ENCODE measurements around the gene ACSM3. TPM values are rescaled to one million over a fixed set of nuclear protein-coding genes. Genes with fewer than 3 reads are reported as not detected.

ACSM3 gene
- total and polyA plus RNA-seq, 4 donors: 29.2 to 71.8 (median 50.3) TPM

DNA sequence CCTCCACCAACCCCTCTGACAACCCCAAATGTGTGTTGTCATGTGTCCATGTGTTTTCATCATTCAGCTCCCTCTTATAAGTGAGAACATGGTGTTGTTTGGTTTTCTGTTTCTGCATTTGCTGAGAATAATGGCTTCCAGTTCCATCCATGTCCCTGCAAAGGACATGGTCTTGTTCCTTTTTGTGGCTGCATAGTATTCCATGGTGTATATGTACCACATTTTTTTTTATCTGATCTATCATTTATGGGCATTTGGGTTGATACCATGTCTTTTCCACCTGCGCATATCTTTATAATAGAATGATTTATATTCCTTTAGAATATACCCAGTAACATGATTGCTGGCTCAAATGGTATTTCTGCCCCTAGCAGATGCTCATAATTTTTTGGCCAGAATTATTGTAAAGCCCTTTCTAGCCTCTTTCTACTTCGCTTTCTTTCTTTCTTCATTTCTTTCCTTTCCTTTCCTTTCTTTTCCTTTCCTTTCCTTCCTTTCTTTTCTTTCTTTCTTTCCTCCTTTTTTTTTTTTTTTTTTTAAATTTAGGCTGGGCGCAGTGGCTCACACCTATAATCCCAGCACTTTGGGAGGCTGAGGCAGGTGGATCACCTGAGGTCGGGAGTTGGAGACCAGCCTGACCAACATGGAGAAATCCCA is 55.2 kb downstream of the ACSM3 start:
- DNase-seq (ENCODE audit: low spot score): no peak
- Histone ChIP-seq H3K36me3 (ENCODE audit: control insufficient read depth in 4 of 4, insufficient read depth in 3 of 4, low read depth in 1 of 4, low read length in 3 of 4) (no peaks in the 10 kb centered on the region), H3K9ac (ENCODE audit: low read depth in 1 of 2, low read length in 2 of 2) (no peak overlapping the region), H3K4me3 (ENCODE audit: low read depth in 1 of 3, low read length in 3 of 3) (no peak overlapping the region), H3K27me3 (ENCODE audit: control insufficient read depth in 4 of 4, insufficient read depth in 4 of 4, low read length in 3 of 4) (no peaks in the 10 kb centered on the region), H3K27ac (ENCODE audit: low read depth in 1 of 2, low read length in 2 of 2) (no peak overlapping the region), H3K9me3 (ENCODE audit: control insufficient read depth in 4 of 4, low read length in 3 of 4) (no peaks in the 10 kb centered on the region), H3K4me1 (ENCODE audit: control insufficient read depth in 4 of 4, insufficient read depth in 4 of 4, low read length in 3 of 4) (no peaks in the 10 kb centered on the region)
- 98% methylated on average over 4 of the region's 4 CpGs for WGBS
- no peak for TF ChIP-seq FOXA2 (IDR thresholded peaks at IDR 0.05)
- no peak for TF ChIP-seq GABPA (IDR thresholded peaks at IDR 0.05 in 1 of 2, conservative IDR thresholded peaks at IDR 0.05 in 1 of 2)
- TF ChIP-seq, protein P1, sequence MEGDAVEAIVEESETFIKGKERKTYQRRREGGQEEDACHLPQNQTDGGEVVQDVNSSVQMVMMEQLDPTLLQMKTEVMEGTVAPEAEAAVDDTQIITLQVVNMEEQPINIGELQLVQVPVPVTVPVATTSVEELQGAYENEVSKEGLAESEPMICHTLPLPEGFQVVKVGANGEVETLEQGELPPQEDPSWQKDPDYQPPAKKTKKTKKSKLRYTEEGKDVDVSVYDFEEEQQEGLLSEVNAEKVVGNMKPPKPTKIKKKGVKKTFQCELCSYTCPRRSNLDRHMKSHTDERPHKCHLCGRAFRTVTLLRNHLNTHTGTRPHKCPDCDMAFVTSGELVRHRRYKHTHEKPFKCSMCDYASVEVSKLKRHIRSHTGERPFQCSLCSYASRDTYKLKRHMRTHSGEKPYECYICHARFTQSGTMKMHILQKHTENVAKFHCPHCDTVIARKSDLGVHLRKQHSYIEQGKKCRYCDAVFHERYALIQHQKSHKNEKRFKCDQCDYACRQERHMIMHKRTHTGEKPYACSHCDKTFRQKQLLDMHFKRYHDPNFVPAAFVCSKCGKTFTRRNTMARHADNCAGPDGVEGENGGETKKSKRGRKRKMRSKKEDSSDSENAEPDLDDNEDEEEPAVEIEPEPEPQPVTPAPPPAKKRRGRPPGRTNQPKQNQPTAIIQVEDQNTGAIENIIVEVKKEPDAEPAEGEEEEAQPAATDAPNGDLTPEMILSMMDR (IDR thresholded peaks at IDR 0.05; ENCODE audit: low read depth, low read length, missing input control): no peak
- no peak for TF ChIP-seq TAF1 (conservative IDR thresholded peaks at IDR 0.05)
- TF ChIP-seq, protein P2, sequence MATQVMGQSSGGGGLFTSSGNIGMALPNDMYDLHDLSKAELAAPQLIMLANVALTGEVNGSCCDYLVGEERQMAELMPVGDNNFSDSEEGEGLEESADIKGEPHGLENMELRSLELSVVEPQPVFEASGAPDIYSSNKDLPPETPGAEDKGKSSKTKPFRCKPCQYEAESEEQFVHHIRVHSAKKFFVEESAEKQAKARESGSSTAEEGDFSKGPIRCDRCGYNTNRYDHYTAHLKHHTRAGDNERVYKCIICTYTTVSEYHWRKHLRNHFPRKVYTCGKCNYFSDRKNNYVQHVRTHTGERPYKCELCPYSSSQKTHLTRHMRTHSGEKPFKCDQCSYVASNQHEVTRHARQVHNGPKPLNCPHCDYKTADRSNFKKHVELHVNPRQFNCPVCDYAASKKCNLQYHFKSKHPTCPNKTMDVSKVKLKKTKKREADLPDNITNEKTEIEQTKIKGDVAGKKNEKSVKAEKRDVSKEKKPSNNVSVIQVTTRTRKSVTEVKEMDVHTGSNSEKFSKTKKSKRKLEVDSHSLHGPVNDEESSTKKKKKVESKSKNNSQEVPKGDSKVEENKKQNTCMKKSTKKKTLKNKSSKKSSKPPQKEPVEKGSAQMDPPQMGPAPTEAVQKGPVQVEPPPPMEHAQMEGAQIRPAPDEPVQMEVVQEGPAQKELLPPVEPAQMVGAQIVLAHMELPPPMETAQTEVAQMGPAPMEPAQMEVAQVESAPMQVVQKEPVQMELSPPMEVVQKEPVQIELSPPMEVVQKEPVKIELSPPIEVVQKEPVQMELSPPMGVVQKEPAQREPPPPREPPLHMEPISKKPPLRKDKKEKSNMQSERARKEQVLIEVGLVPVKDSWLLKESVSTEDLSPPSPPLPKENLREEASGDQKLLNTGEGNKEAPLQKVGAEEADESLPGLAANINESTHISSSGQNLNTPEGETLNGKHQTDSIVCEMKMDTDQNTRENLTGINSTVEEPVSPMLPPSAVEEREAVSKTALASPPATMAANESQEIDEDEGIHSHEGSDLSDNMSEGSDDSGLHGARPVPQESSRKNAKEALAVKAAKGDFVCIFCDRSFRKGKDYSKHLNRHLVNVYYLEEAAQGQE (IDR thresholded peaks at IDR 0.05): no peak
- TF ChIP-seq HNF4A (conservative IDR thresholded peaks at IDR 0.05): no peak

DNA sequence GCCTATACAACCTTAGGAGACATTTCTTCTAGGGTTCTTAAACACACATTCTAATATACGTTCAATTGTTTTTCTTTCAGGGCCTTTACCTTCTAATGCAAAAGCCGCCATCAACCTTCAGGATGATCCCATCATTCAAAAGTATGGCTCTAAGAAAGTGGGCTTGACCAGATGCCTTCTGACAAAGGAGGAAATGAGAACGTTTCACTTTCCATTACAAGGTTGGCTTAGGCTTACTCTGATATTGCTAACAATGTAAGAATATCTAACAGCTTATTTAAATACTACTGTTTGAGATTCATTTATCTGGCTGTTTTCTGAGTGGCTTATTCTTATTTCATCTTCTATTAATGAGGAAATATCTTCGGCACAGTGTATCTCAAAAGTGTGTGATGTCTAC is 57.9 kb downstream of the ACSM3 start:
- no peak for DNase-seq (ENCODE audit: low spot score)
- WGBS: 87% methylated on average over 4 of the region's 4 CpGs
- no peak overlapping the region for H3K9ac ChIP-seq (ENCODE audit: low read depth in 1 of 2, low read length in 2 of 2)
- TF ChIP-seq RXRA (IDR thresholded peaks at IDR 0.05): no peak
- TF ChIP-seq FOXA1 (IDR thresholded peaks at IDR 0.05): no peak
- no peak for TF ChIP-seq EGR1 (IDR thresholded peaks at IDR 0.05; ENCODE audit: low read depth in 2 of 2)
- TF ChIP-seq YY1 (IDR thresholded peaks at IDR 0.05): no peak
- TF ChIP-seq, protein P3, sequence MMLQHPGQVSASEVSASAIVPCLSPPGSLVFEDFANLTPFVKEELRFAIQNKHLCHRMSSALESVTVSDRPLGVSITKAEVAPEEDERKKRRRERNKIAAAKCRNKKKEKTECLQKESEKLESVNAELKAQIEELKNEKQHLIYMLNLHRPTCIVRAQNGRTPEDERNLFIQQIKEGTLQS (IDR thresholded peaks at IDR 0.05): no peak
- TF ChIP-seq, protein P4, sequence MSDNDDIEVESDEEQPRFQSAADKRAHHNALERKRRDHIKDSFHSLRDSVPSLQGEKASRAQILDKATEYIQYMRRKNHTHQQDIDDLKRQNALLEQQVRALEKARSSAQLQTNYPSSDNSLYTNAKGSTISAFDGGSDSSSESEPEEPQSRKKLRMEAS (IDR thresholded peaks at IDR 0.05): no peak
- TF ChIP-seq GABPA (IDR thresholded peaks at IDR 0.05 in 1 of 2, conservative IDR thresholded peaks at IDR 0.05 in 1 of 2): no peak
- TF ChIP-seq RAD21 (IDR thresholded peaks at IDR 0.05): no peak
- TF ChIP-seq NR2F2 (IDR thresholded peaks at IDR 0.05): no peak
- no peaks in the 10 kb centered on the region for H3K27me3 ChIP-seq (ENCODE audit: control insufficient read depth in 4 of 4, insufficient read depth in 4 of 4, low read length in 3 of 4)
- no peaks in the 10 kb centered on the region for H3K36me3 ChIP-seq (ENCODE audit: control insufficient read depth in 4 of 4, insufficient read depth in 3 of 4, low read depth in 1 of 4, low read length in 3 of 4)
- H3K4me1 ChIP-seq (ENCODE audit: control insufficient read depth in 4 of 4, insufficient read depth in 4 of 4, low read length in 3 of 4): no peaks in the 10 kb centered on the region
- H3K27ac ChIP-seq (ENCODE audit: low read depth in 1 of 2, low read length in 2 of 2): no peak overlapping the region
- no peak overlapping the region for H3K4me3 ChIP-seq (ENCODE audit: low read depth in 1 of 3, low read length in 3 of 3)
- H3K9me3 ChIP-seq (ENCODE audit: control insufficient read depth in 4 of 4, low read length in 3 of 4): no peaks in the 10 kb centered on the region
